ENCODE results near the gene MESP1.

- TF ChIP-seq POLR2AphosphoS5 (IDR thresholded peaks at IDR 0.05) (no peak), TAF1 (IDR thresholded peaks at IDR 0.05; ENCODE audit: low read depth) (no peak), CTCF (IDR thresholded peaks at IDR 0.05; ENCODE audit: poor library complexity, severe bottlenecking) (no peak)
Measured at GRCh38 chr15:89725064-89725463, 26.0 kb downstream of the MESP1 start.

Data from neural cell (in vitro differentiated cells).